Glomerular visceral epithelial cell (primary cell): ENCODE measurements around the gene SFT2D3.

ENCODE experiments used
- DNase-seq: peaks from one replicate; pipeline ENCODE4 v3.0.0-alpha.2; 2016; ENCODE audit errors: extremely low spot score

SFT2D3 gene

DNA sequence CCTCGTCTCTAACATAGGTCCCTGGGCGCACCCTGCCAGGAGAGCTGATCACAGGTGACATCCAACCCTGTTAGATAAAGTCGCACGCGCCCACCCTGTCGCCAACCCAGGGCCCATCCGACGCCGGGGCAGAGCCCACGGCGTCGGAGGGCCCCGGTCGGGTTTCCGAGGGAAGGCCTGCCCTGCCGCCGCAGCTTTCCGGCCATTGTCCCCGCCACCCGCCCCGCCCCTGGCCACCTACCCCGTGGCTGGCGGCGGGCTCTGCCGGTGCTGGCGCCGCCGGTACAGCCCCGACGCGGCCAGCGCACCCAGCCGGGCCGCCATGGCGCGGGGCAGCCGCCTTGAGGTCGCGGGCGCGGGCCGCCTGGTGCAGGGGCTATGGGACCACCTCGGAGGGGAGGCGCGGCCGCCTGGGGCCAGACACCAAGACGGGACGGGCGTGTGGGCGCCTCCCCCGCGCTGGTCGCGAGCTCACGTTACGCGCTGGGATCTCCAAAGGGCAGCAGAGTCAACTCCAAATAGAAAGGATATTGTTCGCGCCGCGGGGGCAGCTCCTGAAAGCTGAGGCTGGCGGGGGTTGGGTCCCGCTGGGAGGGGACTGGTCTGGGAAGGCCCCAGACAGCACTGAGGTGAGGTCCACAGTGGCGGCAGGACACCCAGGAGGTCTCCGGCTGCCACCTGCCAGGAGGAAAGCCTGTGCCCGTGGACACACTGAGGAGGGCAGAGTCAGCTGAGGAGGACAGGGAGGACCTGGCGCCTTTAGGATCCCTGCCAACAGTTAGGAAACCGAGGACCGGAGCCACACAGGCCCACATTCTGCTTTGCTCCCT lies 37.0 kb upstream of the SFT2D3 start:
- no peak for DNase-seq

DNA sequence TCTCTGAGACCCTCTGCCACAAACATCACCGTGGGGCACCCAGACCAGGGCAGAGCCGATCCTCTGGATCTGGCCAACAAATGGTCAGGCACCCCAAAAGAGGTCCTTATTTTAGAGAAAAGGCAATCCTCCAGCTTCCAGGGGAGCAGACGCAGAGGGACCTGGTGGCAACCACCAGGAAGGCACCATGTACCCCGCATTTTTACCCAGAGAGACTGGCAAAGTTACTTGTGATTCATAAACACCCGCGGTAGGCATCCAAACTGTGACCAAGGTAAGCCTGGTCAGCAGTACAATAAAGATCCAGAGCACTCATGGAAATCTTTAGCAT lies 36.4 kb upstream of the SFT2D3 start:
- no peak for DNase-seq

DNA sequence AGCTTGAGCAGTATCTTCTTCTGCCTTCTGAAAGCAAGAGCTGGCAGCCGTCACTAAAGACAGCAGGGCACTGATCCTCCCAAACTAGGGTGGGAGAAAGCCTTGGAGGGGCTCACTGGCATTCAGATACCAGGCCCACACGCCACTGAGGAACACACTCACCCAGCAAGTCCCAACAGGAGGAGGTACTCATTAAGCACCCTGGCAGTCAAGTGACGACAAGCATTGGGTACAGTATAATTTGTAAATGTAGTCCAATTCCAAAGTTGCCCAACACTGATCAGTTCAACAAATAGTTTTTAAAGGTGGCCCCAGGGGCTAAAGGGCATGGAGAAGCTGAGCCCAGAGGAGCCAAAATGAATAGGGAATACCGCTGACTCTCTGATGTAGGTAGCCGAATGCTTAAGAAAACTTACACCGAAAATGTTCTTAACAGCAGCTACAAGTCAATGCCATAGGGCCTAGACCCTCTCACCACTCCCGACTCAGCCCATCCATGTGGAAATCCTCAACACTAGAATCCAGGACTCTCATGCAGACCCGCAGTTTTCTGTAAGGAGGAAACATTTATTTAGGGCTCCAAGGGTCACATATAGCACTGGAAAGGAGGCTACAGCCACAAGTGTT lies 35.9 kb upstream of the SFT2D3 start:
- no peak for DNase-seq

DNA sequence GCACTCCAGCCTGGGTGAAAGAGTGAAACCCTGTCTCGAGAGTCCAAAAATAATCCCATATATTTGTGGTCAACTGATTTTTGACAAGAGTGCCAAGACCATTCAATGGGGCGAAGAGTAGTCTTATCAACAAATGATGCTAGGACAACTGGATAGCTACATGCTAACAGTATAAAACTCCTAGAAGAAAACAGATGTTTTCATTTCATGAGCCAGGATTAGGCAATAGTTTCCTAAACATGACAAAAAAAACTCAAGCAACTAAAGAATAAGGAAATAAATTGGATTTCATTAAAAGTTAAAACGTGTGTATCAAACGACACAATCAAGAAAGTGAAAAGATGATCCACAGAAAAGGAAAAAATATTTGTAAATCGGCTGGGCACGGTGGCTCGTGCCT lies 32.2 kb upstream of the SFT2D3 start:
- no peak for DNase-seq

DNA sequence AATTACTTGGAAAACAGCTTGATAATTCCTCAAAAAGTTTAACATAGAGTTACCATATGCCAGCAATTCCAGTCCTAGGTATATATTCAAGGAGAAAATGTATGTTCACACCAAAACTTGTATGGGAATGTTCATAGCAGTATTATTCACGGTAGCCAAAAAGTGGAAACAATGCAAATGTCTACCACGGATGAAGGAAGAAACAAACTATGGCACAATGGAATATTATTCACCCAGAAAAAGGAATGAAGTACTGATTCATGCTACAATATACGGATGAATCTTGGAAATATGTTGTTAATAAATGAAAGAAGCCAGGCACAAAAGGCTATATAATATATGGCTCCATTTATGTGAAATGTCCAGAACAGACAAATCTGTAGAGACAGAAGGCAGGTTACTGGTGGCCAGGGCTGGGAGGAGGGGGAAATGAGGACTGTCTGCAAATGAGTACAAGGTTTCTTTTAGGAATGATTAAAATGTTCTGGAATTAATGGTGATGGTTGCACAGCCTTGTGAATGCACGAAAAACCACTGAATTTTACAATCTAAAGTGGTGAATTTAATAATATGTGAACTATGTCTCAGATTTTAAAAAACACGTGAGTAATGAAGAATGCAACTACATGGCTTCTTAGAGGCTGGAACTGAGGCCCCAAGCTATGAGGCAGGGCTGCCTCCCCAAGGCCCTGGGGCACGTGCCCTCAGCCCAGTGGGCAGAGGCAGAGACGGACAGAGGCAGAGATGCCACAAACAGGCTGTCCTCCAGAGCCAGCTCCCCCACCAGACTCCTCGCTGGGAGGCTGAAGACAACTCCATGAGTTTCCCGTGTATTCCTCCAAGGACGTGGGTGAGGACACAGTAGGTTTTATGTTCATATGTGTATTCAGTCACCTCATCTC lies 31.0 kb upstream of the SFT2D3 start:
- DNase-seq, result no peak

DNA sequence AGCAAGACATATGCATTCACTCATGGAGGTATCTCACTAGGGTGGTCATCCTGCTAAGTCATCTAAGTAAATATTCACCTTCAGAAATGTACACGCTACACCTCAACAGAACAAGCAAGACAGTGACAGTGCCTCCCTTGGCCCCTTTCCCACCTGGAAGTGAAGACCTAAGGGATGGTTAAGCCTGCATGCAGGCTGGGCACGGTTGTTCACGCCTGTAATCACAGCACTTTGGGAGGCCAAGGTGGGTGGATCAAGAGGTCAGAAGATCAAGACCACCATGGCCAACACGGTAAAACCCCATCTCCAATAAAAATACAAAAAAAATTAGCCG lies 30.4 kb upstream of the SFT2D3 start:
- no peak for DNase-seq

DNA sequence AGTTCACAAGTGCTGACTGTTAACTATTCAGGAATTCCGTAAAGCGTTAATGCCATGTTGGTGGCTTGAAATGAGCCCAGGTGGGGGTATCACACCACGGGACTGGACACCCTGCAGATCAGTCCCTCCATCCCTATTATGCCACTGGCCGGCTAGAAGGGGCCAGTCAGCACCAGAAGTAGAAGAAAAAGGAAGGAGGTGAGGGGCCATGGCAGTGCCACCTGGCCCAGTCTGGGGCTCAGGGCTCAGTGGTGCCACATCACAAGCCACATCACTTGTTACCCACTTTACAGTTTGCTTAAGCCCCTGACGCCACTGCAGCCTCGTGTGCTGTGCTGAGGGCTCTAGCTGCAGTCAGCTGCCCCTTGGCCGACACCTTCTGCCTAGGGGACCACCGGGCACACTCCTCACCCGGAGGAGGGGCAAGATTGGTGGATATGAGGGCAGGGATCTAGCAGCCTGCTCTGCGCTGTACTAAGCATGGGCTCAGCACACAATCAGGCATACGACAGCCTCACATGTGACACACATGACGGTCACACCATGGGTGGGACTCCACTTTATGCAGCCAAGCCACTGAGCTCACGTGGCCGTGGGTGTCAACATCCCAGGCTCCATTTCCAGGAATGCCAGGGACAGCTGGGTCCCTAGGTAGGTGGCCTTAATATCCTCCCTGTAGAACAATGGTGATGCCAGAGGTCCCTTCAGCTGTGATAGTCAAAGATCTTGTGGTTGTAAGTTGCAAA lies 29.6 kb upstream of the SFT2D3 start:
- DNase-seq, result no peak

DNA sequence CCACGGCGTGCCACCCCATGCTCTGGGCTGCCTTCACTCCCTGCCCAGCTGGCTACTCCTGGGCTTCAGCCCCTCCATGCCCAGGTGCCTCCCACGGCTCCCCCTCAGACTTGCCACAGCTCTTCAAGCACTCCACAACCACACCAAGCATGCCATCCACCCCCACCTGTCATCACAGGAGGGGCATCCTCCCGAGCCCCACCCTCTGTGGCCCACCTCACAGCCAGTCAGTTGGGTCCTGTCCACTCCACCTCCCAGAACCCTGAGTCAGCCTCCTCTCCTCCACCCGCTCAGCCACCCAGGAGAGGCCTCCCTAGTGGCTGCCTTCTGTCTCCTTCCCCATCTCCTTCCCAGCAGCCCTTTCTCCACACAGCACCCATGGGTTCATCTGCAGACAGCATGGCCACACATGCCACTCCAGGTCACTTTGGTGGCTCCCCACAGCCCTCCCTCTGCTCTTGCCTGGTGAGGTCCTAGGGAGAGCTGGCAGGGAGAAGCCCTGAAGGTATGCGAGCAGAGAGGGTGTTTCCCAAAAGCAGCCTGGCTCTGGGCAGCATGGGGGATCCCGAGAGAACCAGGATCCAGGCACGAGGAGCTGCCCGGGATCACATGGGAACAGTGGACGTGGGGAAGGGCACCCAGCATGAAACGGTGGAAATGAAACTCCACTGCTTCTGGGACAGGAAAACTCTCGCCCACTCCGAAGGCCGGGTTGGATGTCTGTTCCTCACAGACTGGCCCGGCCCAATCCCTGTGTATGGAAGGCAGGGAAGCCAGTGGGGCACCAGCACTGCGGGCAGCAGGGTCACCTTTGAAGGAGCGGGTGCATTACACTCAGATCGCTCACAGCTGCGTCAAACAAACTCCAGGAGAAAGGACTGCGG lies 28.7 kb upstream of the SFT2D3 start:
- no peak for DNase-seq

DNA sequence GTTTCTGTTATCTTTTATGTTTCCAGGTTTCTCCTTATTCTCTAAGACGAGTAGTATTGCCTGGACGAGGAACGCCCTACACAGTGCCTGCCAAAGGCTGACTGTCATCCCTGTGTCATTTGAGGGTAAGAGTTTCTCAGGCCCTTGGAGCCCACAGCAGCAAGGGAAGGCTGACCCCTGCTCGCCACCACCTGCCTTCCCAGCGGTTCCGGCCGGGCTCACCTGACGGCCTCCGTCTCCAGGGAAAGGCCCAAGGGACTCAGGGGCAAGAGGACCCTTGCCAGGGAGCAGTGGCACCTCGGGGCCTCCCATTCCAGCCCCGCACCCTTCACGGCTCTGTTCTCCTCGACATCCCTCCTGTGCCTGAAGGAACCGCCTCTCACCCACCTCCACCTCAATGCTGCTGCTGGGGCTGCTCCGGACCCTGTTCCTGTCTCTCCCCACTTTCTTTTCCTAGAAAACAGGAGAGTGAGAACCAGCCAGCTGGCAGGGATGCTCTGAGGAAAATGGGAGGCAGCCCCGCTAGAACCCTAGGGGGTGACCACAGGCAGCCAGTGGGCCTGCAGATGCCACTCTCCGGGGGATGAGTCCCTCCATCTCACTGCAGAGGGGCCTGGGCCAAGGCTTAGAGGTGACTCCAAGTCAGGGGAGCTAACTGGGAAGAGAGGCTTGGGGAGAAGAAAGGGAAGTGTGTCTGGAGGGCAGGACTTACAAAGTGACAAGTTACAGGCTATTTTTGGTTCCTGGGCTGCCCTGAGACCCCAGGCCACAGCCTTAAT lies 27.8 kb upstream of the SFT2D3 start:
- DNase-seq, result peak; percentile 18

DNA sequence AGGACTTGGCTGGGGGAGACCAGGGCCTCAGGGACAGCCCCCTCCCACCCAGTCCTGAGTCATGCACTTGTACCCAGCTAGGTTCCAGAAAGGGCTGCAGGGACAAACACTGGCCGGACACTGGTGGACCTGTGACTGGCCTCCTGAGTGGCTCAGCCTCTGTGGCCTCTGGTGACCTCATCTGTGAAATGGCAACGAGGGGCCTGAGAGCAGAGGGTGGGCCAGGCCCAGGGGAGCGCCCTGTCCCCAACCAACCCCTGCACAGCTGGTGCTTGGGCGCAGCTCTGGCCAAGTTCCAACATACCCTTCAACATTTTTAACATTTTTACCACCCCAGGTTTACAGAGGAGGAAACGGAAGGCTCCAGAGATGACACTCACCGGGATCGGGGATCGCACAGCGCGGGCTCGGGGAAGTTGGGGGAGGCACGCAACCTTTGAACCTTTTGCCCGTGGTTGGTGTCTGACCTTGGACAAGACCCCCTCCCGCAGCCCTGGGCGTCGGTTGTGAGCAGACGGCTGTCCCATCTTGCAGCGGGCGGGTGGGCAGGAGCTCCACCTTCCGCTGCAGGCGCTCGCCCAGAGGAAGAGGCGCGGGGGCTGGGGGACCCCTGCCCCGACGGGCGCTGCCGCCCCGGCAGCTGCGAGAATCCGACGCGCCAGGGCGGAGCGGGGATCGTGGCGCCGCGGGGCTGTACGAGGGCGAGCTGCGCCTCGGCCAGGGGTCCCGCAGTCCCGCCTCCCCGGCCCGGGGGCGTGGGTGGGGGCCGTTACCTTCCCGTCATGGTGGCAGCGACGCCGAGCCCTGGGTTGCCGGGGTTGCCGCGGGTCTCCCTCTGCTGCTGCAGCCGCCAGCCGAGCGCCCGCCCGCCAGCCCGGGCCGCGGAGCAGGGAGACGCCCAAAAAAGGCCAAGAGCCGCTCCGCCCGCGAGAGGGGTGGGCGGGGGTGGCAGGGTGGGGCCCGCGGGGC lies 26.8 kb upstream of the SFT2D3 start:
- DNase-seq, result peak; percentile 14

DNA sequence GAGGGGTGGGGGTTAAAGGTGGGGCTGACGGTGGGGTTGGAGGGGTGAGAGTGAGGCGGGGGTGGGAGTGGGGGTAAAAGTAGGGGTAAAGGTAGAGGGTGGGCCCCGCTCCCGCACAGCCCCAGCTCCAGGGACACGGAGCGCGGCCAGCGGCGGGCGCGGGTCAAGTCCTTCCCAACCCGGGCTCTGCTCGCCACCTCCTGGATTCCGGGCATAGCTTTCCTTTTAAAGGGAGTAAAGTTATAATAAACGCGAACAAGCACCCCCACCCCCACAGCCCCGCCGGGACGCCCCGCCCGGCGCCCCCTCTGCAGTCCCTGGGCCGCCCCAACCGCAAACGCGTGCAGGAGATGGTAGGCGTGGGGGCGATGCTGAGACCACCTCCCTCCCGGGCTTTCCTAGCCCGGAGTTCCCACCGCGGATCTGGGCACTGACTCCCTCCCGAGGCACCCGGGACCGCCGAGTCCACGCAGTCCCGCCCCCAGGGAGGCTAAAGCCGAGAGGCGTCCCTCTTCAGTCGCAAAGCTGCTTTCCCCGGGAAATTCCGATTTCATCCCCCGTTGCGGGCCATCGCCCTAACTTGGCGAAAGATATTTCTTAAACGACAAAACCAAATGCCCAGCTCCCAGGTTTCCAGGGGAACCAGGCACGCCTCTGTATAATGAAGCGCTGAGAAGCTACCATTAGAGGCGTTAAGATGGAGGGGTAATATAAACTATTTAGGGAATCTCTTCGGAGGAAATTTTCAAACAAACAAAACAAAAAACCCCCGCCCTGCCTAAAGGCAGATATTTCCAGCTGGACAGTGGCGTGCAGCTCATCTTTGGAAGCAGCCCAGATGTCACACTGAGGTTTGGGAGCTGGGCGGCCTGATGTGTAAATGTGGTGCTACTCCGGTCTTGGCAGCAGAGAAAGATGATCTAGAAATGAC lies 25.7 kb upstream of the SFT2D3 start, which contains the start of gene LIMS2:
Gene LIMS2 (minus strand): TSS at position 200 of the 931 bp plus-strand sequence. CDS start 506 bp downstream, outside the sequence.
- DNase-seq, result peak; percentile 59

DNA sequence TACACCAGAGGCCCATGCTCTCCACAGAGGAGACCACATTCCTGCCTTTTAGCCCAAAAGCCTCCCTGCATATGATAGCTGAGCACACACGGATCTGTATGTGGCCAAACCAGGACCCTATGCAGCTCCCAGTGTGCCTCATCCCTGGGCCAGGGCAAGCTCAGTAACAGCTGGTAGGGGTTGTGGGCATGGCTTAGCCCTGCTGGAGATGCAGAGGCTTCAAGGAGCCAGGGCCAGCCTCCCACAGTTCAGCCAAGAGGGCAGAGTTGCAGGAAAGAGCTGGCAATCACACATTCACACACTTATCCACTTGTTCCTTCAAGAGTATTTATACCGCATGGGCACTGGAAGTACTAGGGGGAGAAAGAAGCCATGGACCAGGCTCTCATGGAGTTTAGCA lies 24.4 kb upstream of the SFT2D3 start:
- no peak for DNase-seq

DNA sequence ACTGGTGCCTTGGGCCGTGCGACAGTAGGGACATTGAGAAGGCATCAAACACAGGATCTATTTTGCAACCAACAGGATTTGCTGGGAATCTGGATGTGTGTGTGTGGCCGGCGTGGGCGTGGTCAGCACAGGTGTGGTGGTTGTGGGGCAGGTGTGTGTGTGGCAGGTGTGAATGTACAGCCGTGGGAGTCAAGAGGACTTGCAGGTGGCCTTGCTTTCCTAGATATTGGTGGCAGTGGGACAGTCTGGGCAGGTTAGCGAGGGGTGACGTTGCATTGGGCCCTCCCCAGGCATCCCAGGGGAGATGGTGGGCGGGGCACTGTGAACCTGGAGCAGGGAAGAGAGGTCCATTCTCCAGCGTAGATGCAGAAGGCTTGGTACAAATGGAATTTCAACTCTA lies 22.8 kb upstream of the SFT2D3 start:
- DNase-seq, result no peak

DNA sequence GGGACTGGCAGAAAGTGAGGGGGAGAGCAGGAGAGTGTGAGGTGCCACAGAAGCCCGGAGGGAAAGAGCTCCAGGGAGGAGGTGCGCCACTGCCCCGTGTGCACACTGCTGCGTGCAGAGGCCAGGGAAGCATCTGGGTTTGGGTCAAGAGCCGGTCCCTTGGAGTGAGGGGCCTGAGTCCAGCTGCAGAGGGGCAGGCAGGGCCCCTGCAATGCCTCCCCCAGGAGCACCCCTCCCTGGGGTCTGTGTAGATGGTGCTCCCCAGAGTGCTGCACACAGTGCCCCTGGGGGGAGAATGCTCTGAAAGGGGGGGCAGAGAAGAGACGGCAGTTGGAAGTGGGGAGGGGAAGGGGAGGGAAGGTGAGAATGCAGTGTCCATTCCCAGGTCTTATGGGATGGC lies 22.3 kb upstream of the SFT2D3 start:
- no peak for DNase-seq

DNA sequence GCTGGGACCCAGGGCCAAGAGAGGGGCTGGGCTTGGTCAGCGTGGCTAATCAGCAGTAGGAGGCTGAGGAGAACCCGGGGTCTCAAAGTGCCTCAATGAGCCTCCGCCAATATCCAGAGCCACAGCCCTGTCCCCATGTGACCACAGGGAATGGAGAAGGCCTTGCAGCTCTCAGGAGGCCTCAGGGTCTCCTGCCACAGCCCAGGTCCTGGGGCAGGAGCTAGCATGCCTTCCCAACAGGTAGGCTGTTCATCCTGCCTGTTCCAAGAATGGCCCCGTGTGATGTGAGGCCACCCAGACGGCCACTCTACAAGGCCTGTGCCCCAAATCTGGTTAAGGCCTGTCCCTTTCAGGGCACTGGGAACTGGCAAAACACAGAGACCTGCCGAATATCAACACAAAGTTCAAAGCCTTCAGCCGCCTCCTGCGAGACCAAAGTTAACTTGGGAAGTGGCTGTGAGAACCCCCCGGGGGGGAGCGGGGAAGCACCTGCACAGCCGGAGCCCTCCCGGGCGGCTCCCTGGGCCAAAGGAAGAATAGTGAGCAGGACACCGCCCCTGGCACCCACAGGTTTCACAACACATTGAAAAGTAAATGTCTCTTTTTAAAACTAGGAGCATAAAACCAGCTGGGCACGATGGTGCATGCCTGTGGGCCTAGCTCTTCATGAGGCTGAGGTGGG lies 21.5 kb upstream of the SFT2D3 start:
- DNase-seq, result no peak

DNA sequence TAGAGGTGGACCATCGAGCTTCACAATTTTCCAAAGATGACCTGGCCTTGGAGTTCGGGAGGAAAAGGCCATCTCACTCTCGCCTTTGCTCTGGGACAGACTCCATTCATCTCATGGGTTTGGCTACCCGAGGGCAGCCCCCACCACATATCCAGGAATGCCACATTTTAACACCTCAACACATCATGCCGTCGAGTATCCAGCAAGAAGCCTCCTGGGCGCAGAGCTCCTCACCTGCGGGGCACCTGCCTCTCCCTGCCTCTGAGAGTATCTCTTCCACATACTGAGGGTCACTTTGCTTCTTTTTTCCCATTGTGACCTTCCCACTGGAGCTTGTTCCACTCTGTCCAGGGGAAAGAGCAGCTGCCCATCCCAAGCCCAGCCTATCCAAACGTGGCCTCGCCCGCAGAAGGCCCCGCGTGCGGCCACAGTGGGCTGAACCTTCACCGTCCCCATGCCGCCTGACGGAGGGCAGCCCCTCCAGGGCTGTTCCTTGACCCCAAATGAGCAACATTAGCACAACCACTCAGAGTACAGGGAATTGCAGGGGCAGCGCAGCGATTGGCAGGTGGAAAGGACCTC lies 20.5 kb upstream of the SFT2D3 start:
- DNase-seq, result no peak

DNA sequence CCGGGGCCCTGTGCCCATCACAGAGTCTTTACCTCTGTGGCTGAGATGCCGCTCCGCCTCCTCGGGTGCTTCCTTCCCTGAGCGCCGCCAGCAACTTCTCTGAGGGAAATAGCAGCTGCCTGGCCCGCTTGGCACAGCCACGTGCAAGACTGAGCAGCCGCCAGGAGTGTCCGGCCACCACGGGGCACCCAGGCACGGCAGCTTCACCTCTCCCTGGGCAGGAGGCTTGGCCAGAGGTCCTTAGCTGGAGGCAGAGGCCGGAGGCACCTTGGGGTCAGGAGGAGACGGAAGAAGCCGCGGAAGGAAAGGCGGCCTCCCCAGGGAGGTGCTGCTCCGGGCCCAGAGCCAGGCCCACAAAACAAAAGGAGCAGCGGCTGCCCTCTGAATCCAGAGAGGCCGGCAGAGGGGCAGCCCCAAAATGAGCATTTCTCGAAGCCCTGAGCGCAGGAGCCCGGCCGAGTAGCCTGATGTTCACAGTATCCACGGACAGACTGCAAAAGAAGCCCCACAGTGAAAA lies 20.0 kb upstream of the SFT2D3 start:
- no peak for DNase-seq
